Glomerular endothelial cell (primary cell): Measurements from ENCODE around the gene CFHR4. TPM values are rescaled to one million over a fixed set of nuclear protein-coding genes. Genes with fewer than 3 reads are reported as not detected.
"Not testable (repeated sequence)": the region's sequence is repeated elsewhere in the genome, so short reads cannot be mapped to it uniquely, and the experiment has no call there.

Experiments used
- DNase-seq: peaks from one replicate; pipeline ENCODE4 v3.0.0-alpha.2; 2011; ENCODE audit warnings: low read depth, low spot score; ENCODE audit errors: extremely low read depth
- total RNA-seq: library from RNA; depleted of rRNA; stranded (reverse); fragments of >200 nt; gene quantifications from 2 replicates; pipeline ENCODE4 v1.2.3, GENCODE V29; 2015

The CFHR4 gene
- total RNA-seq = not detected in 2 replicates

- DNase-seq = no peak
Measured at GRCh38 chr1:196887515-196888239, at the start of gene CFHR4. TSS of gene CFHR4 (plus strand) at chr1:196888052. CDS start at chr1:196888151, 99 bp downstream.

DNA sequence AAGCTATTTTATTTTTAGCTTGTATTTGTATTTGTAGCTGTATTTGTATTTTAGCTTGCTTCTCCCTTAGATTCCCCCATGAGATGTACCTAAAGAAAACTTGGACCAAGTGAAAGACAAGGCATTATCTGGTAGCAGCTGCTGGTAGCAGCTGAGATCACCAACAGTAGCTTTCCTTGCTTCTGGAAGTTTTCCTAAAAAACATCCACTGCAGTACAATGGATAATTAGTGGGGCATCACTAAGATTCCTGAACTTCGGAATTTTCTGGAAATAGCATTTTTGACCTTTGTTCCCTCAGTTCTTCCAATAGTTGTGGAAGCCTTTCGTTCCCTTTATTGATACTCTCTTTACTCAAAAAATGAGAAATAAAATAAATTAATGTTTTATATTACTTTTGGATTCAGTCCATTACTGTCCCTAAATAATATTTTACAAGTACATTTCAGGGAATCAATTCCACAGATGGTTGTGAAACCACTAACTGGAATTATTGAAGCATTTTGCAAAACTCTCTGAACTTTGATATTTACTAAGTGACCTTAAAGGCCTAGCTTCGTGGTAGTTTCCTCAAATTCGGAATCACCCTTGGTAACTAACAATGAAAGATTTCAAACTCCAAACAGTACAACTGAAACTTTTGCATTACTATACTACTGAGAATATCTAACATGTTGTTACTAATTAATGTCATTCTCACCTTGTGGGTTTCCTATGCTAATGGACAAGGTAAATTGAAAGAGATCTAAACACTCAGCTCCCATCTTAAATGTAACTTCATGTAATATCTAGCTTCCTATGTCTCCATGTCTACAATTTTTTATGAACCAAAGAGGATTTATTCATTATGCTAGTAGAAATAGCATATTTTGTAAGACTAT is 38.0 kb upstream of the CFHR4 start:
- not testable (repeated sequence) for DNase-seq

DNA sequence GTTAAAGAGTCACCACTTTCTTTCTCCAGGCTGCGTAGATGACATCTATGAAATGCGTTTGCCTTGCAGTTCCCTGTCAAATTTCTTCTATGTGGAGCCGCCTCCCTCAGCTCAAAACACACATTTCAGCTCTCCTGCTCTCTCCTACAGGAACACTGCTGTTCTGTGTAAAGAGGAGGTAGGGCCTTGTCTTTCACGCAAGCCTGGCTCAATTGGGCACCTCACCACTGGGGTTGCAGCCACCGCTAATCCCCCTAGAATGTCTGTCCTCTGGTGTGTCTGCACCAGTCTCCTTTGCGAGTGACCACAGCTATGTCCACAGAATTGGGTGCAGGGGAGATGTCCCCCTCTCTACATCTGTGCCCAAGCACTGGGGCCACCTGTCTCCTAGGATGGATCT is 31.8 kb upstream of the CFHR4 start:
- DNase-seq = no peak

- no peak for DNase-seq
Measured at GRCh38 chr1:196857188-196857587, 30.7 kb upstream of the CFHR4 start.

GRCh38 chr1:196858811-196859210 is 29.0 kb upstream of the CFHR4 start:
- DNase-seq = no peak

DNA sequence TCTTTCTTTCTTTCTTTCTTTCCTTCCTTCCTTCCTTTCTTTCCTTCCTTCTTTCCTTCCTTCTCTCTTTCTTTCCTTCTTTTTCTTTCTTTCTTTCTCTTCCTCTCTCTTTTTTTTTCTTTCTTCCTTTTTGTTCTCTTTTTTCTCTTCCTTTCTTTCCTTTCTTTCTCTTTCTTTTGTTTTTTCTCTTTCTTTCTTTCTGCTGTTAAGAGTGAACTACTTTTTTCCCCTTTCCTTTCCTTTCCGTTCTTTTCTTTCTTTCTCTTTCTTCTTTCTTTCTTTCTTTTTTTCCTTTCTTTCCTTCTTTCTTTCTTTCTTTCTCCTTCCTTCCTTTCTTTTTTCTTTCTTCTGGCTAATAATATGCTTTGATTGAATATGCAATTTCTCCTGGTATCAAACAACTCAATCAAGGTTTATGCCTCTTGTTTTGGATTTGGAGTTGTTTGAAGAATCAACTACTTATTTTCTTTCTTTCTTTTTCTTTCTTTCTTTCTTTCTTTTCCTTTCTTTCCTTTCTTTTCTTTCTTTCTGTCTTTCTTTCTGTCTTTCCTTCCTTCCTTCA is 27.4 kb upstream of the CFHR4 start:
- no peak for DNase-seq

- no peak for DNase-seq
Measured at GRCh38 chr1:196861429-196861828, 26.4 kb upstream of the CFHR4 start.

GRCh38 chr1:196866974-196867373 is 20.9 kb upstream of the CFHR4 start:
- DNase-seq = no peak

DNA sequence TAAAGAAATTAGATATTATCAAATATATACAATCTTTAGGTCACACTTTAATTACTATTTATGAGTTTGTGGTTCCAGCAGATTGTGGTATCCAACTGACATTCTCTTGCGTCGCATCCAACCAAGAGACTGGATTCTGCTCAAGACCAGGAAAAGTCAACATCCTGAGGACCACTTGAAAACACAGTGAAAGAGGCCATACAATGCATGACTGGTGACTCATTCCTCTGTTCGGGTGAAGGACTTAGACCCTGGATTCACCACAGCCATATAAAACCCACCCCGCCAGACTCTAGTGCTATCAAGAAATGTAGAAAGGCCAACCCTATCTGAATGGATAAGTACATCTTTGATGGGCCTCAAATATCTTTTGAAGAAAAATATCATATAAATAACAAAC is 14.5 kb upstream of the CFHR4 start:
- DNase-seq = no peak

GRCh38 chr1:196875935-196876334 is 11.9 kb upstream of the CFHR4 start:
- DNase-seq = no peak

DNA sequence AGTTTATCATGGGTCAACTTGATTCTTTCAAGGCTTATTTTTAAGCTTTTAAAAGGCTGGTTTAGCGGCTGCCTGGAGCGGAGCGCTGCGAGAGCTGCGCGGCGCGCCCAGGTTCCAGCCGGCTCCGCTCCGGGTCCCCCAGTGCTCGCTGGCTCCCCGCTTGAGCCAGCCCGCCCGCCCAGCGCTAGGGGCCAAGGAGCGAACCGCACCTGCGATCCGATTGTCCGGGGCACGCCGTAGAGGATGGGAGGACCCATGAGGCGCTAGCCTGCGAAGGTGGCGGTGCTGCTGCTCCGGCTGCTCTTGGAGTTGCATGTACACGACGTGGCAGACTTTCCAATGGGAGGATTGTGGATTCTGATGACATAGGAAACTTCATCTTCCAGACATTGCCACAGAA is 9.9 kb upstream of the CFHR4 start:
- no peak for DNase-seq

- DNase-seq = not testable (repeated sequence)
Measured at GRCh38 chr1:196886560-196886959, 1.3 kb upstream of the CFHR4 start.

GRCh38 chr1:196890668-196891067 is 2.8 kb downstream of the CFHR4 start:
- no peak for DNase-seq

- no peak for DNase-seq
Measured at GRCh38 chr1:196891251-196891650, 3.4 kb downstream of the CFHR4 start.

DNA sequence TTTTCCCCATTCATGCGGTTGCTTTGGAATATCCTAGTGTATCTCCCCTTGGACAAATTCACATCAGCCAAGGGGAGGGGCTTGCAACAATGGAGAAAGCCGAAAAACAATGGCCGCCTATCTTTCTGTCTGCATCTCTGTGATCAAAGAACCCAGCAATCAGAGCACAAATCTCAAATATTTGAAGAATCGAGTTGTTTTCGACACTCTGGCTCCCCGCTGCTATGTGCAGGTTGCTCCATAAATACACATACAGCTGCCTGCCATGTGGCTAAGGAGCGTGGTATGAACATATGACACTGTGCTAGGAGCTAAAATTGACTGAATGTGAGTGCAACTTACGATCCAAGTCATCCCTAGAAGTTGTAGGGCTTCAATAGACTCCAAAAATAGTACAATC is 8.5 kb downstream of the CFHR4 start:
- no peak for DNase-seq

DNA sequence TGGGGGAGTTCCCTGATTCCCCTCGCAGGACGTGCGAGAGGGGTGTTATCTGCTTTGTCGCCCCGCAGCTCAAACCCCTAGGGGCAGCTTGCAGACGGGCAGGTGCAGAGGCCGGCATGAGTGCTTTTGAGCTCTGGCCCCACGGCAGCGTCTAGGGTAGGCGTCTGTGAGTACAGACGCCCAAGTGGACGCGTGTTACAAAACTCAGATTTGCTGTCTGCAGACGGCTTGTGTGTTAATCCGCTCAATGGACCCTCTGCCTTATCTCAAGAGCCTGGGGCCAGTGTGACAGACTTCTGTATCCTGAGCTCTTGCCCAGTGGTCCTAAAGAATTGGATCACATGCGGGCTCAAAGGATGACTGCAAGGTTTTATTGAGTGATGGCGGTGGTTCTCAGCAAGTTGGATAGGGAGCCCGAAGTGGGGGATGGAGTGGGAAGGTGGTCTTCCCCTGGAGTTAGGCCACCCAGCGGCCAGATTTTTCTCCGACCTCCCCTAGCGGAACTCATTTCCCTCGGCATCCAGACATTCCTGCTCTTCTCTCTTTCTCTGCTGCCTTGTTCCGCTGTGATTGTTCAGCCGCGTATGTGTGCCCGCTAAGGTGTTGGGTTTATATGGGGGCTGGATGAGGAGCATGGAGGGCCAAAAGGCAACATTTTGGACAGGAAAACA is 9.4 kb downstream of the CFHR4 start:
- DNase-seq = no peak

DNA sequence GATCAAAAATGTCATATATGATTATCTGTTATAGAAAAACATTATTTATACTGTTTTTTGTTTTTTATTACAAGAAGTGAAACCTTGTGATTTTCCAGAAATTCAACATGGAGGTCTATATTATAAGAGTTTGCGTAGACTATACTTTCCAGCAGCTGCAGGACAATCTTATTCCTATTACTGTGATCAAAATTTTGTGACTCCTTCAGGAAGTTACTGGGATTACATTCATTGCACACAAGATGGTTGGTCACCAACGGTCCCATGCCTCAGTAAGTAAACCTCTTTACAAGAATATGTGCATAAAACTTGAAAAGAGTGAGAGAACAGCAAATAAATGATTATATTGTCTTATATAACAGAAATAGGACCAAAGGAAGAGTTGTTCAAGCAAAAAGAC is 14.5 kb downstream of the CFHR4 start:
- DNase-seq = no peak

GRCh38 chr1:196910215-196910614 is 22.4 kb downstream of the CFHR4 start:
- no peak for DNase-seq

GRCh38 chr1:196912283-196912682 is 24.4 kb downstream of the CFHR4 start:
- DNase-seq = not testable (repeated sequence)

GRCh38 chr1:196926839-196927238 is 39.0 kb downstream of the CFHR4 start:
- DNase-seq = not testable (repeated sequence)

GRCh38 chr1:196932853-196933252 is 45.0 kb downstream of the CFHR4 start:
- not testable (repeated sequence) for DNase-seq
